HL-60 (cell line): ENCODE data around the gene SMCO2.

ENCODE experiments used
- DNase-seq, 2 experiments: peaks; one replicate each; pipeline ENCODE4 v3.0.0-alpha.2; 2010 to 2020; ENCODE audit warnings: low read depth in 1 of 2, low spot score in 1 of 2
- H3K27ac ChIP-seq: fragments of 250-450 bp; sonication (Bioruptor Pico); replicated peaks from 2 replicates; pipeline ENCODE4 v1.5.1; 2020; ENCODE audit warnings: mild to moderate bottlenecking, moderate library complexity
- H3K27me3 ChIP-seq: fragments of 250-450 bp; sonication (Bioruptor Pico); 2 replicates; pipeline ENCODE4 v1.5.1; 2021; ENCODE audit warnings: mild to moderate bottlenecking, moderate library complexity; ENCODE audit not compliant: insufficient read depth, poor library complexity, severe bottlenecking
- H3K4me3 ChIP-seq: replicated peaks from 2 replicates; pipeline ENCODE4 v1.5.1; 2011; ENCODE audit warnings: mild to moderate bottlenecking, control low read depth, low read length; ENCODE audit not compliant: insufficient read depth
- CTCF ChIP-seq: IDR thresholded peaks from one replicate; pipeline ENCODE4 v1.5.1; 2011; ENCODE audit warnings: low read length, control low read depth, inconsistent platforms; ENCODE audit not compliant: insufficient read depth
- GABPA ChIP-seq: IDR thresholded peaks from 2 replicates; pipeline ENCODE4 v1.6.1; 2012; ENCODE audit warnings: low read depth
- POLR2AphosphoS5 ChIP-seq: IDR thresholded peaks from 2 replicates; pipeline ENCODE4 v1.6.1; 2012; ENCODE audit warnings: low read depth
- REST ChIP-seq: IDR thresholded peaks from 2 replicates; pipeline ENCODE4 v1.6.1; 2012; ENCODE audit warnings: low read depth; ENCODE audit not compliant: insufficient replicate concordance
- SPI1 ChIP-seq: IDR thresholded peaks from 2 replicates; pipeline ENCODE4 v1.6.1; 2012; ENCODE audit warnings: low read depth, mild to moderate bottlenecking, borderline replicate concordance

Gene SMCO2

GRCh38 chr12:27463511-27464219 is 17.1 kb downstream of the SMCO2 start:
- no peak for DNase-seq
- no peak for TF ChIP-seq REST
- TF ChIP-seq SPI1: no peak
- TF ChIP-seq GABPA: no peak
- TF ChIP-seq CTCF: no peak
- TF ChIP-seq POLR2AphosphoS5: no peak
- Histone ChIP-seq H3K27me3 (no peaks in the 10 kb centered on the region), H3K4me3 (no peak overlapping the region), H3K27ac (no peak overlapping the region)

- DNase-seq: no peak
- Histone ChIP-seq H3K4me3 (no peak overlapping the region), H3K27ac (no peak overlapping the region), H3K27me3 (no peaks in the 10 kb centered on the region)
- TF ChIP-seq CTCF (no peak), GABPA (no peak), SPI1 (no peak), REST (no peak), POLR2AphosphoS5 (no peak)
Observed at GRCh38 chr12:27464220-27464554, 17.7 kb downstream of the SMCO2 start.

GRCh38 chr12:27467641-27468040 is 21.1 kb downstream of the SMCO2 start:
- Histone ChIP-seq H3K27me3 (no peaks in the 10 kb centered on the region), H3K27ac (no peak overlapping the region), H3K4me3 (no peak overlapping the region)
- DNase-seq: no peak
- TF ChIP-seq REST (no peak), CTCF (no peak), GABPA (no peak), POLR2AphosphoS5 (no peak), SPI1 (no peak)
